ENCODE results near the gene ABHD11. TPM values are rescaled to one million over a fixed set of nuclear protein-coding genes. Genes with fewer than 3 reads are reported as not detected.
"Not testable (repeated sequence)": the region's sequence is repeated elsewhere in the genome, so short reads cannot be mapped to it uniquely, and the experiment has no call there.

ABHD11 gene
- total RNA-seq, 1 experiment from 2014 or later, result 35.9 TPM

- DNase-seq (ENCODE audit: low spot score), result peak; percentile 56
Measured at GRCh38 chr7:73742753-73743641, 4.4 kb upstream of the ABHD11 start.

- no peak for DNase-seq (ENCODE audit: low spot score)
Measured at GRCh38 chr7:73742338-73742752, 3.7 kb upstream of the ABHD11 start.

GRCh38 chr7:73741600-73741999 is 3.0 kb upstream of the ABHD11 start:
- no peak for DNase-seq (ENCODE audit: low spot score)

- DNase-seq (ENCODE audit: low spot score), result no peak
Measured at GRCh38 chr7:73740771-73741170, 2.2 kb upstream of the ABHD11 start.

- no peak for DNase-seq (ENCODE audit: low spot score)
Measured at GRCh38 chr7:73740212-73740611, 1.6 kb upstream of the ABHD11 start.

- DNase-seq (ENCODE audit: low spot score), result no peak
Measured at GRCh38 chr7:73739387-73739767, 775 bp upstream of the ABHD11 start.

- peak; percentile 55 for DNase-seq (ENCODE audit: low spot score)
Measured at GRCh38 chr7:73738220-73738611, 386 bp downstream of the ABHD11 start.

GRCh38 chr7:73737491-73738219 is 947 bp downstream of the ABHD11 start:
- DNase-seq (ENCODE audit: low spot score), result no peak

GRCh38 chr7:73736885-73737284 is 1.7 kb downstream of the ABHD11 start:
- no peak for DNase-seq (ENCODE audit: low spot score)

- no peak for DNase-seq (ENCODE audit: low spot score)
Measured at GRCh38 chr7:73735528-73735905, 3.1 kb downstream of the ABHD11 start.

- peak; percentile 99 for DNase-seq (ENCODE audit: low spot score)
Measured at GRCh38 chr7:73734619-73735527, 3.7 kb downstream of the ABHD11 start.

GRCh38 chr7:73732397-73732796 is 6.2 kb downstream of the ABHD11 start:
- no peak for DNase-seq (ENCODE audit: low spot score)

- DNase-seq (ENCODE audit: low spot score), result no peak
Measured at GRCh38 chr7:73730485-73730884, 8.1 kb downstream of the ABHD11 start.

- no peak for DNase-seq (ENCODE audit: low spot score)
Measured at GRCh38 chr7:73728551-73728950, 10.1 kb downstream of the ABHD11 start.

- no peak for DNase-seq (ENCODE audit: low spot score)
Measured at GRCh38 chr7:73727952-73728351, 10.7 kb downstream of the ABHD11 start.

GRCh38 chr7:73726083-73726466 is 12.5 kb downstream of the ABHD11 start:
- no peak for DNase-seq (ENCODE audit: low spot score)

GRCh38 chr7:73723813-73724212 is 14.8 kb downstream of the ABHD11 start:
- no peak for DNase-seq (ENCODE audit: low spot score)

- no peak for DNase-seq (ENCODE audit: low spot score)
Measured at GRCh38 chr7:73722785-73723184, 15.8 kb downstream of the ABHD11 start.

GRCh38 chr7:73722182-73722581 is 16.4 kb downstream of the ABHD11 start:
- DNase-seq (ENCODE audit: low spot score), result not testable (repeated sequence)

GRCh38 chr7:73721377-73721817 is 17.2 kb downstream of the ABHD11 start:
- DNase-seq (ENCODE audit: low spot score), result peak; percentile 87

GRCh38 chr7:73720443-73720842 is 18.2 kb downstream of the ABHD11 start:
- not testable (repeated sequence) for DNase-seq (ENCODE audit: low spot score)

- no peak for DNase-seq (ENCODE audit: low spot score)
Measured at GRCh38 chr7:73719806-73720169, 18.8 kb downstream of the ABHD11 start.
